Osteoblast (primary cell): ENCODE data around the gene PLXNA4. TPM values are rescaled to one million over a fixed set of nuclear protein-coding genes. Genes with fewer than 3 reads are reported as not detected.

Source experiments
- DNase-seq: peaks from one replicate; pipeline ENCODE4 v3.0.0; 2011; ENCODE audit warnings: low spot score, mixed read lengths; ENCODE audit not compliant: insufficient read length; ENCODE audit errors: missing footprints
- H2AFZ ChIP-seq: 2 replicates; pipeline ENCODE4 v1.6.0; 2011; ENCODE audit warnings: mild to moderate bottlenecking, low read length
- H3K27ac ChIP-seq: 2 replicates; pipeline ENCODE4 v1.5.1; 2011; ENCODE audit warnings: mild to moderate bottlenecking, low read depth, low read length, moderate library complexity
- H3K27me3 ChIP-seq: 2 replicates; pipeline ENCODE4 v1.6.0; 2012; ENCODE audit warnings: mild to moderate bottlenecking, control low read depth, inconsistent platforms, low read length, moderate library complexity; ENCODE audit not compliant: insufficient read depth
- H3K36me3 ChIP-seq: 2 replicates; pipeline ENCODE4 v1.5.1; 2011; ENCODE audit warnings: mild to moderate bottlenecking, low read length, control low read depth, moderate library complexity; ENCODE audit not compliant: insufficient read depth
- H3K4me1 ChIP-seq: 2 replicates; pipeline ENCODE4 v1.5.1; 2011; ENCODE audit warnings: mild to moderate bottlenecking, low read length, control low read depth, moderate library complexity; ENCODE audit not compliant: insufficient read depth
- H3K4me2 ChIP-seq: 2 replicates; pipeline ENCODE4 v1.6.0; 2011; ENCODE audit warnings: mild to moderate bottlenecking, low read length; ENCODE audit not compliant: insufficient read depth
- H3K4me3 ChIP-seq: fragments of 200-600 bp; sonication (generic); 3 replicates; pipeline ENCODE4 v1.5.1; 2012; ENCODE audit warnings: mild to moderate bottlenecking, low read length, inconsistent platforms; ENCODE audit not compliant: insufficient read depth
- H3K79me2 ChIP-seq: 2 replicates; pipeline ENCODE4 v1.6.0; 2012; ENCODE audit warnings: mild to moderate bottlenecking, low read length, control low read depth, inconsistent platforms; ENCODE audit not compliant: insufficient read depth
- H3K9me3 ChIP-seq: 2 replicates; pipeline ENCODE4 v1.5.1; 2011; ENCODE audit warnings: low read depth, low read length, control low read depth
- H4K20me1 ChIP-seq: 2 replicates; pipeline ENCODE4 v1.6.0; 2012; ENCODE audit warnings: mild to moderate bottlenecking, low read length, control low read depth; ENCODE audit not compliant: insufficient read depth
- total RNA-seq: library from RNA; depleted of rRNA; stranded (reverse); fragments of >200 nt; gene quantifications from 2 replicates; pipeline ENCODE4 v1.2.3, GENCODE V29; 2012
- TF ChIP-seq, protein P1 (sequence below): IDR thresholded peaks from 2 replicates; pipeline ENCODE4 v1.5.1; 2011; ENCODE audit warnings: mild to moderate bottlenecking, low read depth, low read length, moderate library complexity; ENCODE audit errors: extremely low read depth

PLXNA4 gene
- total RNA-seq, 1 donor: 4.3 TPM

DNA sequence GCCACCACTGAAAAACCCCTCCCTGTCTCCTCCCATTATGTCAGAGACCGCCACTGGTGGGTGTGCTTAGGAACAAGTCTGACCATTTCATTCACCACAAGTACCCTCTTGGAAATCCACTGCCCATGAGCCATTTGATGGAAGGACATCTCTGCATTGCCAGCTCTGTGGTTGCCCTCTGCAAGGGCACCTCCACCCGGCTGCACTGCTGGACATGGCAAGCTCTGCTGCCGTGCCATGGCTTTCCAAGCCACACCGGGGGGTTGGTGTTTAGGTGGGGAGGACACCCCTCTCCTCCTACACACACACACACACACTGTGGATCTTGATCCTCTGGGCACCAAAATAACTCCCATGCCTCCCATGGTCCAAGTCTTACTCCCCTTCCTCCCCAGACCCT, 5.2 kb upstream of the PLXNA4 start:
- Histone ChIP-seq H3K79me2 (no peaks in the 10 kb centered on the region), H3K27ac (no peak overlapping the region)
- TF ChIP-seq, protein P1, sequence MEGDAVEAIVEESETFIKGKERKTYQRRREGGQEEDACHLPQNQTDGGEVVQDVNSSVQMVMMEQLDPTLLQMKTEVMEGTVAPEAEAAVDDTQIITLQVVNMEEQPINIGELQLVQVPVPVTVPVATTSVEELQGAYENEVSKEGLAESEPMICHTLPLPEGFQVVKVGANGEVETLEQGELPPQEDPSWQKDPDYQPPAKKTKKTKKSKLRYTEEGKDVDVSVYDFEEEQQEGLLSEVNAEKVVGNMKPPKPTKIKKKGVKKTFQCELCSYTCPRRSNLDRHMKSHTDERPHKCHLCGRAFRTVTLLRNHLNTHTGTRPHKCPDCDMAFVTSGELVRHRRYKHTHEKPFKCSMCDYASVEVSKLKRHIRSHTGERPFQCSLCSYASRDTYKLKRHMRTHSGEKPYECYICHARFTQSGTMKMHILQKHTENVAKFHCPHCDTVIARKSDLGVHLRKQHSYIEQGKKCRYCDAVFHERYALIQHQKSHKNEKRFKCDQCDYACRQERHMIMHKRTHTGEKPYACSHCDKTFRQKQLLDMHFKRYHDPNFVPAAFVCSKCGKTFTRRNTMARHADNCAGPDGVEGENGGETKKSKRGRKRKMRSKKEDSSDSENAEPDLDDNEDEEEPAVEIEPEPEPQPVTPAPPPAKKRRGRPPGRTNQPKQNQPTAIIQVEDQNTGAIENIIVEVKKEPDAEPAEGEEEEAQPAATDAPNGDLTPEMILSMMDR: no peak

DNA sequence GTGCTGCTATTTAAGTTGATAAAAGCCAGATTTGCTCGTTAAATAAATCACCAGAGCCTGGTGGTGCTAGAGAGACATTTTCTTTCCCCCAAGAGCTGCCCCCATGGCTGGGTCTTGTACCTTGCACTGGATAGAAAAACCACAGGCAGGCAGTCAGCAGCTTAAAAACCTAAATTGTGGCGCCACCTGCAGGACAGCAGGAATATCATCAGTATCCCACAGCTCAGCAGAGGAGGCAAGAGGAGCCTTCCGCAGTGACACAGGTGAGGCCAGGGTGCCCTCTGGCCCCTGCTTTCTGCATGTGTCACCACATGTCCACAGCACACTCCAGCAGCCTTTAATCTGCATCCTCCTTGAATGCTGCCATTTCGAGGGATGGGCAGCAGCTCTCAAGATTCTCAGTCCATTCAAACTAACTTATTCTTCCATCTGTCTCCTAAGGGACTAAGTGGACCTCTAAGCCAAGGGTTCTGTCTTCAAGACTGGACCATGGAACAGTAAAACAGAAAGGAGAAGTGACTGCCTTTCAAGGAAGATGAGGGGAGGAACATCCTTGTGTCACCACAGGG, 4.5 kb upstream of the PLXNA4 start:
- no peak overlapping the region for H3K4me3 ChIP-seq
- H3K9me3 ChIP-seq: no peaks in the 10 kb centered on the region
- no peak overlapping the region for H3K4me2 ChIP-seq
- no peaks in the 10 kb centered on the region for H4K20me1 ChIP-seq
- TF ChIP-seq, protein P1: peak; percentile 83
- DNase-seq: peak; percentile 90
- H3K27ac ChIP-seq: no peak overlapping the region
- no peaks in the 10 kb centered on the region for H3K4me1 ChIP-seq
- H3K27me3 ChIP-seq: peaks cover 27% of the 10 kb centered on the region
- H3K36me3 ChIP-seq: no peaks in the 10 kb centered on the region
- H2AFZ ChIP-seq: no peak overlapping the region
- H3K79me2 ChIP-seq: no peaks in the 10 kb centered on the region

More for the DNA sequence above, 5.2 kb upstream of the PLXNA4 start:
- Histone ChIP-seq H2AFZ (no peak overlapping the region), H3K36me3 (no peaks in the 10 kb centered on the region), H3K4me2 (no peak overlapping the region), H3K4me3 (no peak overlapping the region), H3K9me3 (no peaks in the 10 kb centered on the region), H3K27me3 (peaks cover 22% of the 10 kb centered on the region), H4K20me1 (no peaks in the 10 kb centered on the region), H3K4me1 (no peaks in the 10 kb centered on the region)
- DNase-seq: no peak

DNA sequence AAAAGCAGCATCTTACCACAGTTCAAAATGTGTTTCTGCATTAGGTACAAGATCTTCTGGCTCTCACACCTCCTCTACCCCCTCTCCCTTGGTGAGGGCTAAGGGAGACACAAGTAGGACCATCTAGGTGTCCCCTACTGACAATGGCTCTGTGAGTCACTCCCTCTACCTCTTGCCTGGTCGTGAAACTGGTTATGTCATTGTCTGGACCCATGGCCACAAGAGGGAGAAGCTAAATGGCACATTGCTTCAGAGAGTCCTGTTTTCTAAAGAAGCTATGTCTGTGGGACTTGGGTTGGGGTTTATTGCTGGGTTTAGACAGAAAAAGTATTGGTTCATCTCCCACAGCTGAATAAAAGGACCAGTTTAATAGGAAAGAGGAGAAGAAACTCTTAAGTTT, 4.0 kb upstream of the PLXNA4 start:
- TF ChIP-seq, protein P1: no peak
- Histone ChIP-seq H3K4me3 (no peak overlapping the region), H2AFZ (no peak overlapping the region), H3K36me3 (no peaks in the 10 kb centered on the region), H3K4me1 (no peaks in the 10 kb centered on the region), H3K27ac (no peak overlapping the region), H3K79me2 (no peaks in the 10 kb centered on the region), H4K20me1 (no peaks in the 10 kb centered on the region), H3K4me2 (no peak overlapping the region), H3K9me3 (no peaks in the 10 kb centered on the region), H3K27me3 (peaks cover 26% of the 10 kb centered on the region)
- DNase-seq: peak; percentile 82

DNA sequence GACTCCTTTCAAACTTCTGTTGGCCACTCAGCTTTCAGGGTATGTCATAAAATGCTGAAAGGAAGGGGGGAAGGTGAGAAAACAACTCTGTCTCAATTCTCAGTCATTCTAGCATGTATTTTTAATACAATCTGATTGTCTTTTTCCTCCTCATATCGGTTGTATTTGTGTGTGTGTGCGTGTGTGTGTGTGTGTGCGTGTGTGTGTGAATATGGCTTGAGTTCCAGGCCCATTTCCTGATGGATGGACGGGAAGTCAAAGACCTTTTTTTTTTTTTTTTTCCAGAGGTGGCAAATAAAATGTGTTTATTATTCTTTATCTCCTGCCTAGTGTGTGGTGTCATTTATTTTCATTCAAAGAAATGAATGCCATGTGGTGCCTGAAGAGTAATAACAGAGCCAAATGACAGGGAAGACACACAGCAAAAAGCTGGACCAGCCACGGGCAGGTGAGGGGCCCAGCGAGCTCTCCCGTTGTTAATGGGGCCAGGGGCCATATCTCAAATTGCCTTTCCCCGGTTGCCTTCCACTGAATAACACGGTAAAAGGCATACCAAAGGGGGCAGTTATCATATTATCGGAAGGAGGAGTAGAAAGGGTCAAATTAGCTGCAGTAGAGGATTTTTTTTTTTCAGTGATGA, 3.1 kb upstream of the PLXNA4 start:
- Histone ChIP-seq H3K4me2 (no peak overlapping the region), H3K27ac (no peak overlapping the region), H3K4me1 (peaks cover 3% of the 10 kb centered on the region), H3K36me3 (no peaks in the 10 kb centered on the region), H3K4me3 (no peak overlapping the region), H2AFZ (no peak overlapping the region), H3K27me3 (peaks cover 27% of the 10 kb centered on the region), H3K9me3 (no peaks in the 10 kb centered on the region), H3K79me2 (no peaks in the 10 kb centered on the region), H4K20me1 (no peaks in the 10 kb centered on the region)
- DNase-seq: peak; percentile 72
- TF ChIP-seq, protein P1: no peak
